Progenitor cell of endocrine pancreas (in vitro differentiated cells): ENCODE measurements around the gene SMARCA5. TPM values are rescaled to one million over a fixed set of nuclear protein-coding genes. Genes with fewer than 3 reads are reported as not detected.

ENCODE experiments used
- DNase-seq: peaks from one replicate; pipeline ENCODE4 v3.0.0; 2021; ENCODE audit warnings: low spot score; ENCODE audit not compliant: unreplicated experiment
- H3K27ac Mint-ChIP-seq: 2 replicates; pipeline ENCODE4 v1.8.0; 2021; ENCODE audit warnings: mild to moderate bottlenecking, moderate library complexity, mixed read lengths
- H3K27me3 Mint-ChIP-seq: 2 replicates; pipeline ENCODE4 v1.8.0; 2021; ENCODE audit warnings: mixed read lengths
- H3K36me3 Mint-ChIP-seq: 2 replicates; pipeline ENCODE4 v1.8.0; 2022; ENCODE audit warnings: mixed read lengths; ENCODE audit not compliant: insufficient read depth
- H3K4me1 Mint-ChIP-seq: 2 replicates; pipeline ENCODE4 v1.8.0; 2021; ENCODE audit warnings: low read depth, mixed read lengths
- H3K4me3 Mint-ChIP-seq: 2 replicates; pipeline ENCODE4 v1.8.0; 2021; ENCODE audit warnings: low read depth, mild to moderate bottlenecking, moderate library complexity, mixed read lengths
- H3K9me3 Mint-ChIP-seq: 2 replicates; pipeline ENCODE4 v1.8.0; 2021; ENCODE audit warnings: low read depth, mixed read lengths
- CTCF ChIP-seq: fragments of 200-600 bp; sonication (generic); IDR thresholded peaks from one replicate; pipeline ENCODE4 v1.5.0; 2021; ENCODE audit warnings: antibody characterized with exemption, mild to moderate bottlenecking; ENCODE audit not compliant: unreplicated experiment
- total RNA-seq: library from RNA; stranded (reverse); gene quantifications from 2 replicates; pipeline ENCODE4 v1.2.1, GENCODE V29; 2021

The SMARCA5 gene
- total RNA-seq, 1 donor from 2014 or later: 86.2 TPM

- H3K27me3 Mint-ChIP-seq: no peaks in the 10 kb centered on the region
- H3K4me3 Mint-ChIP-seq: no peak overlapping the region
- no peak for DNase-seq
- peaks cover 3% of the 10 kb centered on the region for H3K4me1 Mint-ChIP-seq
- no peaks in the 10 kb centered on the region for H3K36me3 Mint-ChIP-seq
- H3K9me3 Mint-ChIP-seq: no peaks in the 10 kb centered on the region
- no peak for TF ChIP-seq CTCF
- H3K27ac Mint-ChIP-seq: no peak overlapping the region
Observed at GRCh38 chr4:143502231-143502630, 11.3 kb upstream of the SMARCA5 start.

DNA sequence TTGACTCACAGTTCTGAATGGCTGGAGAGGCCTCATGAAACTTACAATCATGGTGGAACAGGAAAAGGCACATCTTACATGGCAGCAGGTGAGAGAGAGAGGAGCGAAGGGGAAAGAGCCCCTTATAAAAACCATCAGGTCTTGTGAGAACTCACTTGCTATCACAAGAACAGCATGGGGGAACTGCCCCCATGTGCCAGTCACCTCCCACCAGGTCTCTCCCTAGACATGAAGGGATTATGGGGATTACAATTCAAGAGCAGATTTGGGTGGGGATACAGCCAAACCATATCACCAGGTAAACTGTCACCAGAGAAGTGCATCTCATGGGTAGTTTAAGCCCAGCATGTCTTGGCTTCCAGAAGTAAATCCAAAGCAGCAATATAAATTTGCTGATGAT is 7.5 kb upstream of the SMARCA5 start:
- Mint-ChIP-seq H3K9me3 (no peaks in the 10 kb centered on the region), H3K27me3 (no peaks in the 10 kb centered on the region), H3K4me3 (no peak overlapping the region), H3K36me3 (no peaks in the 10 kb centered on the region), H3K27ac (no peak overlapping the region), H3K4me1 (peaks cover 5% of the 10 kb centered on the region)
- no peak for DNase-seq
- TF ChIP-seq CTCF: no peak

- no peak for TF ChIP-seq CTCF
- no peak for DNase-seq
- Mint-ChIP-seq H3K36me3 (peaks cover 3% of the 10 kb centered on the region), H3K27ac (no peak overlapping the region), H3K27me3 (no peaks in the 10 kb centered on the region), H3K4me3 (no peak overlapping the region), H3K4me1 (peaks cover 19% of the 10 kb centered on the region), H3K9me3 (no peaks in the 10 kb centered on the region)
Observed at GRCh38 chr4:143511906-143512305, 1.6 kb upstream of the SMARCA5 start.

DNA sequence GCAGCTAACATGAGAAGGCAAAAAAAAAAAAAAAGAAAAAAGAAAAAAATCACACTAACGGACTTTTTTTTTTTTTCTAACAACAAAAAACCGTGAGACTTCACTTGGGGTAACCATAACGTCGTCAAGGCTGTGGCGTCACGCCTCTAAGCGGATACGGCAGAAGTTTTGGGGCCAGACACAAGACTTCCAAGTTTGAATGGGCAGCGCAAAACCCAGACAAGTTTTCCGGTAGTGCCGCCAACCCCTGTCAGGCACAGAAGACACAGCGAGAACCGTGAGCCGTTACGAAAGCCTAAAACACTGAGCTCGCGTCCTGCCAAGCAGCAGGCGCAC is 556 bp upstream of the SMARCA5 start:
- Mint-ChIP-seq H3K27me3 (no peaks in the 10 kb centered on the region), H3K27ac (peak overlapping the region; percentile 98), H3K4me3 (peak overlapping the region; percentile 89), H3K4me1 (peaks cover 18% of the 10 kb centered on the region), H3K36me3 (peaks cover 8% of the 10 kb centered on the region), H3K9me3 (no peaks in the 10 kb centered on the region)
- DNase-seq: no peak
- no peak for TF ChIP-seq CTCF

DNA sequence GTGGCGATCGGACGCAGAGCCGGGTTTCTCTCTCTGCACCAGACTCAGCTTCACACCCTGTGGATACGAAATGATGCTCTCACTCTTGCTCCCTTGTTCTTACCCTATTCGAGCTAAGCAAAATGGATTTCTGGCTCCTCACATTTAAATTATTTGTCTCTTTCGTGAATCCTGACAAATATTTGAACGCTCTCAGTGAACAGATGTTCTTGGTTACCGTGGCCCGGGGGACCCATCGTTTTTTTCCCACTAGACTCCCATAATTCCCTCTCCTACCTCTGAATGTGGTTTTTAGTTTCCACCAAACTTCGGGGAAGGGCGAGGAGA is 630 bp downstream of the SMARCA5 start:
- peaks cover 8% of the 10 kb centered on the region for H3K36me3 Mint-ChIP-seq
- peak overlapping the region; percentile 89 for H3K4me3 Mint-ChIP-seq
- DNase-seq: no peak
- peak overlapping the region; percentile 98 for H3K27ac Mint-ChIP-seq
- TF ChIP-seq CTCF: no peak
- no peaks in the 10 kb centered on the region for H3K27me3 Mint-ChIP-seq
- H3K4me1 Mint-ChIP-seq: peaks cover 18% of the 10 kb centered on the region
- no peaks in the 10 kb centered on the region for H3K9me3 Mint-ChIP-seq
